NCI-H1436 (cell line): ENCODE results near the gene NAT8L.

Experiments
- DNase-seq: peaks from one replicate; lab custom pipeline; 2025; lab: John Stamatoyannopoulos, UW

Gene NAT8L

DNA sequence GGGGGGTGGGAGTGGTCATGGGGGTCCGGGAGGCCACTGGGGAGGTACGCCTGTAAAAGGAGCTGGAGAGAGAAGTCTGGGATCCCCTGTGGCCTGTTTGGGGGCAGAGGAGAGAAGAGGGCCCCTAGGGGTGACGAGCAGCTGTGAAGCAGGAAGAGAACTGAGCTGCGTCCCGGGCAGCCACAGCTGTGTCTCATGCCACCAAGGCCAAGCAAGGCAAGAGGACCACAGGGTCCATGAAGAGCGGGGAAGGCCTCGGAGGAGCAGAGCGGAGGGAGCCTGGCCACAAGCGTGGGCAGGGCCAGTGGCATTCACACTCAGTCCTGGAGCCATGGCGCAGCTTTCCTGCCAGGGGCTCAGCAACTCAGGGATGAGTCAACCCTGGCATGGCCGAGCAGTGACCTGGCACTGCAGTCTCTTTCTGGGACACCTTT lies 13.6 kb upstream of the NAT8L start:
- no peak for DNase-seq

DNA sequence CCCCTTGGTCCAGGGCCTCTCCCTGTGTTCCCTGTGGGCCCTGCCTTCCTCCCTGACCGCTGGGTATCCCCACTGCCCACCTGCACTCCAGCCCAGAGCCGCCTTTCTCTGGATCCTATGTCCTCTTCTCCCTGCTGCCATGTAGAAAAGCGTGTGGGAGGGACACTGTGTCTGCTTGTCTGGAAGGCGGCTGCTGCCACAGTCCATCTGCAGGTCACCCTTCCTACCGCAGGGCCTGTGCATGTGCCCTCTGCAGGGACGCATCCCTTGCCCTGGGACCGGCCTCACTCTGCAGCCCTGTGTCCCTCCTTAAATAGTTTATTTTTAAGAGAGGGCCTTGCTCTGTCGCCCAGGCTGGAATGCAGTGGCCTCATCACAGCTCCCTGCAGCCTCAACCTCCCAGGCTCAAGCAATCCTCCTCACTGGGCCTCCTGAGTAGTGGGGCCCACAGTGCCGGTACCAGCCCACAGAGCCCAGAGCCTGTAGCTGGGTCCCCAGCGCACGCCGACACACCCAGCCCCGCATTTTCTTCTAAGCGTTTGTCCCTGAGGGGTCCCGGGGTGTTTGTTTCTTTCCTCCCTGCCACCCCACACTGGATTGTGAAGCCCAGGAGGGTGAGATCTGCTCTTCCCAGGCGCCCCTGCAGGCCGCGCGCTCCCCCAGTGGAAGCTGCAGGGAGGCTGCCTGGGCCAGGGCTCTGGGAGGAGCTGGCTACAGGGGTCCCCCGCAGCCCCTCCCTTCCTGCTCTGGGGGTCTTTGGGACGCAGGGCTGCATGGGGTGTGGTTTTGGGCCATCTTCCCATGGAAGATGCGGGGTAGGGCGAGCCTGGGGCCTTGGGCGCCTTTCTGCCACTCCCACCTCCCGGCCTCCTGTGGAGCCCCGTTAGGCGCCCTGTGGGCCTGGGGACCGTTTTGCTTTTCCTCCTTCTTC lies 12.8 kb upstream of the NAT8L start:
- DNase-seq = no peak

- DNase-seq = no peak
Observed at GRCh38 chr4:2047031-2047660, 12.0 kb upstream of the NAT8L start.

DNA sequence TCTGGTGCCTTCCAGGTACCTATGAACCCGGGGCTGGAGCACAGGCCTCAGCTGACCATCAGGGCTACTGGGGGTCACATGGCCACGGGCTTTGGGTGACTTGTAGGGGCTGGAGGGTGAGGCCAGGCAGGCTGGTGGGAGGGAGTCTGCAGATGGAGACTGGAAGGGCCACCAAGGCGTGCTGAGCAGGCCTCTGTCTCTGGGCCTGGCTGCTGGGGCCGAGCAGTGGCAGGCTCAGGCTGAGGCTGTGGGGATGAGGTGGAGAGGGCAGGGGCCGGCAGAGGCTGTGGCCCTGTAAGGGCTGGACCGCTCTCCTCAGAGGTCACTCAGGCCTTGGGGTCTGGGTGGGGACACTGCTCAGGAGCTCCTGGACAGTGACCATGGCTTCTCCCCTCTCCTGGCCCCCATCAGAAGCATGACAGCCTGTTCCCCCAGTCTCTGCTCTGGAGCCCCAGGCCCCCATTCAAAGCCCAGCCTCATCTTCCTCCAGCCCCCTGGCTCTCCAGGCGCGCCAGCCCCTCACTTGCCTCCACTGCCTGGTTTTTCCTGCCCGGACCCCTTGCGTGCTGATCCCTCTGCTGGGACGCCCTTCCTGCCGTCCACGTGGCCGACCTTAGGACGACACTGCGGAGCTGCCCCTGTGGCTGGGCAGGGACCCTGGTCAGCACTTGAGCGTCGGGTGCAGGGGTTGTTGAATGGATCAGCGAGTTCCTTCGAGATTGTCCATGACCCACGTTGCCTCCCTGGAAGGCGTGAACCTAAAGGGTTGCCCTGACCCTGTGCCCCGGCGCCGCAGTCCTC lies 11.1 kb upstream of the NAT8L start:
- DNase-seq = no peak

DNA sequence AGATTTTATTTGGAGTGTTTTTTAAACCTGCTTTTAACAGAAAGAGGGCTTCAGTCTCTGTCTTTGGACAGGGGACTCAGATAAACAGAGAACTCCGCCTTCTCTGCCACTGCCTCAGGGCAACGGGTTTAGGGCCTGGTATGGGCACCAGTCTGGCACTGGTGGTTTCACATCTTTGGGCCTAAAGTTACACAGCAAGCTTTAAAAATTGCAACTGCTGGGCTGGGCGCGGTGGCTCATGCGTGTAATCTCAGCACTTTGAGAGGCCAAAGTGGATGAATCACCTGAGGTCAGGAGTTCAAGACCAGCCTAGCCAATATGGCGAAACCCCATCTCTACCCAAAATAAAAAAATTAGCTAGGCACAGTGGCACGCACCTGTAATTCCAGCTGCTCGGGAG lies 10.3 kb upstream of the NAT8L start:
- no peak for DNase-seq

GRCh38 chr4:2049381-2049780 lies 9.7 kb upstream of the NAT8L start:
- no peak for DNase-seq

DNA sequence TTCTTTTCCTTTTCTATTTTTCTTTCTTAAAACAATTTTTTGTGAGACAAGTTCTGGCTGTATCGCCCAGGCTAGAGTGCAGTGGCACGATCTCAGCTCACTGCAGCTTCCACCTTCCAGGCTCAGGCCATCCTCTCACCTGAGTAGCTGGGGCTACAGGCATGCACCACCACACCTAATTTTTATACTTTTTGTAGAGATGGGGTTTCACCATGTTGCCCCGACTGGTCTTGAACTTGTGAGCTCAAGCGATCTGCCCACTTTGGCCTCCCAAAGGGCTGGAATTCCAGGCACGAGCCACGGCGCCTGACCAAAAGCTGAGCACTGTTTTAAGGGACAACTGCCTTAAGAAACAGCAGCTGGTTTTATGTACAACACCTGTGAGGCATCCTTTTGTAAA lies 9.3 kb upstream of the NAT8L start:
- DNase-seq = no peak

- no peak for DNase-seq
Observed at GRCh38 chr4:2051086-2051485, 8.0 kb upstream of the NAT8L start.

GRCh38 chr4:2054217-2054616 lies 4.9 kb upstream of the NAT8L start:
- no peak for DNase-seq

DNA sequence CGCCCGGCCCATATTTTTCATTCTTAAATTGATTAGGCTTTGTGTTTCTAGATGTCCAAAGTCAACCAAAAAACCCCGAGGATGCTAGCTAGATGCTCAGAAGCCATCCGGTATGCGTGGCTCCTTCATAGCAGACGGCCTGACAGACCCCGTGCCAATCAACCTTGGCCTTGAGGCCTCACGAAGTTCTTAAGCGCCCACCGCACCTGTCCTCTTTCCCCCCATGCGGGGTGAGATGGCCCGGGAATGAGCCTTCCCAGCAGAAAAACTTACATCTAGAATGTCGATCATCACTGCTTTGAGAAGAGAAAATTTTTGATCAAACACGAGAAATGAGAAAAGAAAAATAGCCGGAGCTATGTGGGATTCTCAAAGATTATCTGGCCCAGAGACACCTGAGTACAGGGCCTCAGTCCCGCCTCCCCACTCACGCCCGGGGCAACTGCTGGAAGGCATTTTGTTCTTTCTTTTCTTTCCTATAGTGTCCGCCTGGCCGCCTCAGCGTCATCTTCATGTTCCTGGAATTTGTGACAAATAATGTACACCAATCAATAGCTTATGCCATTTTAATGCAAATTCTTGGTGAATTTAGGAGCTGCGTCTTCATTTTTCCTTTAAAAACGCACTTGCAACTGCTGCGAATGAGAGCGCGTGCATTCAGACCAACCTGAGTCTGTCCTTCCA lies 1.6 kb upstream of the NAT8L start:
- no peak for DNase-seq

DNA sequence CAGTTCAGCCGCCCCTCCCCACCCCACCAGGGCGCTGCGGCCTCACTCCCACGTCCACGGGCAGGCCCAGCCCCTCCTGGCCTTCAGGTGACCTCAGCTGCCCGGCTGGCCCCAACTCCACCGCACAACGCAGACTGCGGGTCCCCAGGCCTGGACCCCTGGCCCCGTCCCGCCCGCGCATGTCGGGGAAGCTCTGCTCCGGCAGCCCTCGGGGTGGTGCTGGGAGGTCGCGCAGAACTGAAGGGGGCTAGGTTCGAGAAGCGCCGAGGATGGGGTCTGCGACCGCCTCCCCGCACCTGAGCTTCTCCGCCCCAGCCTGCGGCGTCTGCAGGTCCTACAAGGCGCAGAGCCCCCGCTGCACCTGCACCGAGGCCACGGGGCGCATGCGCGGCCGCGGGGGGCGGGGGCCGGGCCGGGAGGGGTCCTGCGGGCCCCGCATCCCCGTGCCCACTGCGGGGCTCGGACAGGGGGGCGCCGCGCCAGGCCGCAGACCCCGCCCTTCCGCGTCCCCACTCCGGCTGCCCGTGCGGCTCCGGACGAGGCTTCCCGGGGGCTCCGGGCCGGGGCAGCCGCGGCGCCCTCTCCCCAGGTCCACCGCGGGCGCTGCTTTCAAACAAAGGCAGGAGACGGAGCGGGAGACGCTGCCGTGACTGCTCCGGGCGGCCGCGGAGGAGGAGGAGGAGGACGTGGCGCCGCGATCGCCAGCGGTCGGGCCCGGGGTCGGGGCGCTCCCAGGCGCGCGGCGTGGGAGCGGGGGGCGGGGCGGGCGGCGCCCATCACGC lies 672 bp upstream of the NAT8L start:
- peak; percentile 54 for DNase-seq

DNA sequence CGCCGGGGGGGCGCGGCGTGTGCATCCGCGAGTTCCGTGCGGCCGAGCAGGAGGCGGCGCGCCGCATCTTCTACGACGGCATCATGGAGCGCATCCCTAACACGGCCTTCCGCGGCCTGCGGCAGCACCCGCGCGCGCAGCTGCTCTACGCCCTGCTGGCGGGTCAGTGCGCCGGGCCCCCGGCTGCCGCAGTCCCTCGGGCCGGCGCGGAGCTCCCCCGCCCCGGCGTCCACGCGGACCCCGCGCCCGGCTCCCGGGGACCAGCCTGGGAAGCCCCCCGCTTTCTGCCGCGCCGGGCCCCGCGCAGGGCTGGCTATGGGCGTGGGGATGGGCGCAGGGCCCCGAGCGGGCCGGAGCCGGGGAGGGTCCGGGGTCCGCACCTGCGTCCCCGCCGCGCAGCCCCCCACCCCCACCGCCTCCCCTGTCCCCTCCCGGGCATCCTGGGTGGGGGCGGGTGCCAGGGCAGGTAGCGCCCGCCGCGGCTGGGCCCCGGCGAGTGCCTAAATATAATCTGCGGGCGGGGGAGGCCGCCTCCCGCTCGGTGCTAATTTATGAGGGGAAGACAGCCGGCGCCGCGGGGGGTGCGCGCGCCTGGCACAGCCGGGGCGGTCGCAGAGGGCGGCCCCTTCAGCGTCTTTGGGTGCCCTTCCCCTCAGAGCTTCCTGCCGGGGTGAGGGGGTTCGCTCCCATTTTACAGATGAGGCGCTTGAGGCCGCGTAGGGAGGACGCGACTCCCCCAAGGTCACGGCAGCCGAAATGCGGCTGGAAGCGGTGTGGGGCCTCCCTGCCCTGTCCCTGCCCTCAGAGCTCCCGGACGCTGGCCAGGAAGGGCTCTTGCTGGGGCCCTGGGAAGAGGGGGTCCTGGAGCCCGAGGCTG lies 837 bp downstream of the NAT8L start:
- DNase-seq = peak; percentile 3

DNA sequence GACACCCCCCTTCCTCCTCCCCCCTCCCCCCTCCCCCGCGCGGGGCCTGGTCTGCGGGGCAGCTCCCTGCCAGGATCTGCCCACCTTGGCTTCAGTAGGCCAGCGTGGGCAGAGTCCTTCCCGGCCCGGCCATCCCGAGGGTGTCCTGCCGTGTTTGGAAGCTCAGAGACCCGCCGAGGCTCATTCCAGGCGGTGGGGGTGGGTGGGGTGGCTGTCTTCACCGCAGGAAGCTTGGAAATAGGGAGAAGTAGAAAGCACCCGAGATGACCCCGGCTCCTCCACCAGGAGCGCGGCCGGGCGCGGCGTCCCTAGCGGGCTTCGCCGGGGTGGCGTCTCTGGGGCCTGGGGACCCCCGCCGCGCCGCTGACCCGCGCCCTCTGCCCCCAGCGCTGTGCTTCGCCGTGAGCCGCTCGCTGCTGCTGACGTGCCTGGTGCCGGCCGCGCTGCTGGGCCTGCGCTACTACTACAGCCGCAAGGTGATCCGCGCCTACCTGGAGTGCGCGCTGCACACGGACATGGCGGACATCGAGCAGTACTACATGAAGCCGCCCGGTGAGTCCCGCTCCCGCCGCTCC lies 1.6 kb downstream of the NAT8L start:
- no peak for DNase-seq

DNA sequence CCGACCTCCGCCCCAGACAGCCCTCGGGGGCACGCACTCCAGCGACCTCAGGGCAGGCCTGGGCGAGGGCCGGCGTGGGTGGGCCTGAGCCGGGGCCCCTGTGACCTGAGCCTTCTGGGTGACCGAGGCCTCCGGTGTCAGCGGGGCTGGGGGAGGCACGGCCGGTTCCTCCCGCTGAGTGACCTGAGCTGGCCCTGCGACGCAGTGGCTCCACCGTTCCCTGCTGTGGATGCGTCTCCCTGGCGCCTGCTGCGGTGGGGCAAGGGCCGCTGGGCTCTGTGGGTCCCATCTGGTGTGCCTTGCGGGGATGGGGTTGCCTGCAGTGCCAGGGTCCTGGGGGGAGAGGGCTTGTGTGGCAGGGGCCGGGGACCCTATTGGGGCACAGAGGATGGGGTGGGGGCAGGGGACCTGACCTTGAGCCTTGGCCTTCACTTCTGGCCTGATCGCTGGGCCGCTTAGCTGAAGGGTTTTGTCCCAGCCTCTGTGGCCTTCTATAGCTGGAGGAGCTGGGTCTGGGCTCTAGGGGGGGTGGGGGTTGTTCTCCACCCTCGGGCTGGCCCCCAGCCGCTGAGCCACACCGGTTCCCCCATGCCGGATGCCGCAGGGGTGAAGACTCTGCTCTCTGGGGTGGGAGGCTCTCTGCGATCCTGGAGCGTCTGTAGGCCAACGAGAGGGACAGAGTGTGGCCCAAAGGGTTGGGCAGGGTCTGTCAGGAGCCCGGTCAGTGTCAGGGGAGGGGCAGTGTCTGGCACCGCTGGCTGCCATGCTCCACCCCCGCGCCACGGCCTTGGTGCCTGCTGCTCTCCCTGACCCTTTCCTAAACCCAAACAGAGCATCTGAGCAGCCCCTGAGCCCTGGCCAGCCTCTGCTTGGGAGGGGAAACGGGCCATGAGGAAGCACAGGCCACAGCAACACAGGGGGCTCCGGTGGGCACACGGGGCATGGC lies 2.3 kb downstream of the NAT8L start:
- no peak for DNase-seq

DNA sequence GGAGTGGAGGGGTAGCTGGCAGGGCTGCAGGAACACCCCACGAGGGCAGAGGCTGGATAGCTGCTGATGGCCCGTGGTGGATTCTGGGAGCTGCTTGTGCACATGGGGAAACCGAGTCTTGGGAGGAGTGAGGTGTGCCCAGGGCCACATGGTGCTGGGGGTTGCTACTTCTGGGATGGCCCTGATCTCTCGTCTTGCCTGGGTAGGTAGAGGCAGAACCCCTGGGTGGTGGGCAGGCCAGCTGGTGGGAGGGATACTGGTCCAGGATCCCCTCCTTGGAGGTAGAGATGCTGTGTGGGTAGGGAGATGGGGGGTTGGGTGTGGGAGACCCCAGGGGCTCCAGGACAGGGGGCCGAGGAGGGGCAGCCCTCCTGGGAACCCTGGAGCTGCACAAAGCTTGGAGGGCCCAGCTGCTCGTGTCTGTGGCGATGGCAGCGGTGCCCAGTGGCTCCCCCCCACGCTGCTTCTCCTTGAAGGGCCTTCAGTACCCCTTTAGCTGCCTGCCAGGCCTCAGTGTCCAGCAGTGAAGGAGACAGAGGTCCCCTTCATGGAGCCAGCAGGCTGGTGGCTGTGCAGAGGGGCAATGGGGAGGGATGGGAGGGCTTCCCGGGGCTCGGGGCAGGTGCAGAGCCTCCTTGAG lies 3.2 kb downstream of the NAT8L start:
- DNase-seq = no peak

GRCh38 chr4:2062808-2063524 lies 3.8 kb downstream of the NAT8L start:
- DNase-seq = no peak

GRCh38 chr4:2063557-2064275 lies 4.6 kb downstream of the NAT8L start:
- no peak for DNase-seq
